ENCODE results near the gene PAXIP1.

PAXIP1 gene

DNA sequence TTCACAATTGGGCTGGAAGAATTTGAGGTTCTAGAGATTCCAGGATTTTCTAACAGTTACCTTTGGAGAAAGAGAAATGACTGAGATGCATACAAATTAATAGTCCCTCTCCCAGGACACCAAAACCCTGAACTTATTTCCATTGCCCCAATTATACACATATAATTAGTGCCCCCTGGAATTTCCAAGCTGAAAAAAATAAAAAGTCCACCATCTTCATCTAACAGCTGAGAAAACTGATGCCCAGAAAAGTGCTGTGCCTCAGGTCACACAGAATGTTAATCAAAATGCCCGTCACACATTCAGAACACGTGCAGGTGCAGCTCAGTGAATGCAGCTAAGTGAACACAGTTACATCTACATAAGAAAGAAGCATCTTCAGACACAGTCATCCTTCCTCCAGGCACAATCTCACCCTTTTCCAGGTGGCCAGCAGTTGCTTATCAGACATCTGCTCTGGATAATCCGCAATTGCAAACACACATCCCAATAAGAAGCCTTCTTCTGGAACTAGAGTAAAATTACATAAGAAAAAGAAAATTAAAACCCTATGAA is 35.4 kb downstream of the PAXIP1 start:
- H3K27me3 ChIP-seq (ENCODE audit: low read length): no peaks in the 10 kb centered on the region
- no peak overlapping the region for H3K4me3 ChIP-seq (ENCODE audit: insufficient read depth, low read length, poor library complexity, severe bottlenecking)
- H3K4me2 ChIP-seq (ENCODE audit: low read depth, low read length, poor library complexity, severe bottlenecking): no peak overlapping the region
- TF ChIP-seq EZH2phosphoT487 (conservative IDR thresholded peaks at IDR 0.05; ENCODE audit: low read length): no peak
- TF ChIP-seq, protein P1, sequence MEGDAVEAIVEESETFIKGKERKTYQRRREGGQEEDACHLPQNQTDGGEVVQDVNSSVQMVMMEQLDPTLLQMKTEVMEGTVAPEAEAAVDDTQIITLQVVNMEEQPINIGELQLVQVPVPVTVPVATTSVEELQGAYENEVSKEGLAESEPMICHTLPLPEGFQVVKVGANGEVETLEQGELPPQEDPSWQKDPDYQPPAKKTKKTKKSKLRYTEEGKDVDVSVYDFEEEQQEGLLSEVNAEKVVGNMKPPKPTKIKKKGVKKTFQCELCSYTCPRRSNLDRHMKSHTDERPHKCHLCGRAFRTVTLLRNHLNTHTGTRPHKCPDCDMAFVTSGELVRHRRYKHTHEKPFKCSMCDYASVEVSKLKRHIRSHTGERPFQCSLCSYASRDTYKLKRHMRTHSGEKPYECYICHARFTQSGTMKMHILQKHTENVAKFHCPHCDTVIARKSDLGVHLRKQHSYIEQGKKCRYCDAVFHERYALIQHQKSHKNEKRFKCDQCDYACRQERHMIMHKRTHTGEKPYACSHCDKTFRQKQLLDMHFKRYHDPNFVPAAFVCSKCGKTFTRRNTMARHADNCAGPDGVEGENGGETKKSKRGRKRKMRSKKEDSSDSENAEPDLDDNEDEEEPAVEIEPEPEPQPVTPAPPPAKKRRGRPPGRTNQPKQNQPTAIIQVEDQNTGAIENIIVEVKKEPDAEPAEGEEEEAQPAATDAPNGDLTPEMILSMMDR (IDR thresholded peaks at IDR 0.05; ENCODE audit: insufficient read depth, low read length, poor library complexity, severe bottlenecking): no peak
- no peak overlapping the region for H2AFZ ChIP-seq (ENCODE audit: low read depth, low read length, severe bottlenecking)
- H3K36me3 ChIP-seq (ENCODE audit: low read length): peaks cover 37% of the 10 kb centered on the region; the same call in 1 of the 2 replicates
- H3K9me2 ChIP-seq (replicated peaks; ENCODE audit: insufficient read depth, low read length): no peaks in the 10 kb centered on the region
- H3K9ac ChIP-seq (ENCODE audit: low read length): no peak overlapping the region
- H3K9me3 ChIP-seq (ENCODE audit: insufficient read depth, low read length): no peaks in the 10 kb centered on the region
- no peak overlapping the region for H3K27ac ChIP-seq (ENCODE audit: low read depth, low read length)
- H4K20me1 ChIP-seq (ENCODE audit: low read depth, low read length): no peaks in the 10 kb centered on the region; the same call in 1 of the 2 replicates
- no peaks in the 10 kb centered on the region; the same call in 1 of the 2 replicates for H3F3A ChIP-seq (ENCODE audit: insufficient read depth)
- peaks cover 18% of the 10 kb centered on the region for H3K79me2 ChIP-seq (ENCODE audit: insufficient read depth, low read length)

DNA sequence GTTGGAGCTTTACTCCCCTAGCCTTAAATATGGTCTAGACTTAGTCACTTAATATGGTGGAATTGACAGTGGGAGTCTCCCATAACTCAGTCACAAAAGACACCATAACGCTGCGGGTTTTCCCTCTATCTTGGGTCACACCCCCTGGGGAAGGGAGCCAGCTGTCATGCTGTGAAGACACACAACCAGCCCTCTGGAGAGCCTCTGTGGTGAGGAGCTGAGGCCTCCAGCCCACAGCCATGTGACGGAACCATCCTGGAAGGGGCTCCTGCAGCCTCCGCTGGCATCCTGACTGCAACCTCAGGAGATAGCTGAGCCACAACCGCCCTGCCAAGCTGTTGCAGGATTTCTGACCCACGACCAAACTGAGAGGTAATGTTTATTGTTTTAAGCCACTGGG is 37.9 kb downstream of the PAXIP1 start:
- Histone ChIP-seq H3F3A (ENCODE audit: insufficient read depth) (no peaks in the 10 kb centered on the region; the same call in 1 of the 2 replicates), H3K27ac (ENCODE audit: low read depth, low read length) (no peak overlapping the region), H3K9me3 (ENCODE audit: insufficient read depth, low read length) (no peaks in the 10 kb centered on the region), H4K20me1 (ENCODE audit: low read depth, low read length) (no peaks in the 10 kb centered on the region), H3K27me3 (ENCODE audit: low read length) (no peaks in the 10 kb centered on the region), H2AFZ (ENCODE audit: low read depth, low read length, severe bottlenecking) (no peak overlapping the region), H3K79me2 (ENCODE audit: insufficient read depth, low read length) (peaks cover 7% of the 10 kb centered on the region; the same call in 1 of the 2 replicates), H3K36me3 (ENCODE audit: low read length) (peaks cover 48% of the 10 kb centered on the region), H3K4me3 (ENCODE audit: insufficient read depth, low read length, poor library complexity, severe bottlenecking) (no peak overlapping the region), H3K4me2 (ENCODE audit: low read depth, low read length, poor library complexity, severe bottlenecking) (no peak overlapping the region), H3K9me2 (replicated peaks; ENCODE audit: insufficient read depth, low read length) (no peaks in the 10 kb centered on the region), H3K9ac (ENCODE audit: low read length) (no peak overlapping the region)
- no peak for TF ChIP-seq EZH2phosphoT487 (conservative IDR thresholded peaks at IDR 0.05; ENCODE audit: low read length)
- TF ChIP-seq, protein P1 (IDR thresholded peaks at IDR 0.05; ENCODE audit: insufficient read depth, low read length, poor library complexity, severe bottlenecking): no peak

DNA sequence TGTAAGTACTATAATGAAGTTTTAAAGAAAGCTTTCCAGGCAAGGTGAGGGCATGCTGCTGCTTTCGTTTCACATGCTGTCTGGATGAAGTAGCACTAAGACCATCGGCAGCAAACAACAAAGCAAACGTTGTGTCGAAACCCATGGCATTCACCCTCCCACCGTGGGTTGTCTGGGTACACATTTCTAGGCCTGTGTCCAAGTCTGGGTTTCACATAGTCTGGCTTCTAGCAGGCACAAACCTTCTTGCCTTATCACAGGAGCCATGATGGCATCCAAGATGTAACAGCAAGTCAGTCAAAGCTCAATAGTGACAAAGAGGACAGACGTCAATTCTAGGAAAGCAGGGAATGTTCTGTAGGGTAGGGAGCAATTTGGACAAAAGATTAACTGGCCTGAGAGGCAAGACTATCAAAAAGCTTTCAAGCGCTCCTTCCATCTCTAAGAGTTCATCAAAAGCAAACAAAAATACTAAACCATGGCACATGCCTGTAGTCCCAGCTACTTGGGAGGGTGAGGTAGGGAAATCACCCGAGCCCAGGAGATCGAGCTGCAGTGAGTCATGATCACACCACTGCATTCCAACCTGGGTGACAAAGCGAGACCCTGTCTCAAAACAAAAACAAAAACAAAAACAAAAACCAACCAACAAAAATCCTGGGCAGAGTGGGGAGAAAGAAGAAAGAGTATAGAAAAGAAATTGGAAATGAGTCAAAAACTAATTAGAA is 42.7 kb downstream of the PAXIP1 start:
- peaks cover 47% of the 10 kb centered on the region for H3K36me3 ChIP-seq (ENCODE audit: low read length)
- H3K79me2 ChIP-seq (ENCODE audit: insufficient read depth, low read length): no peaks in the 10 kb centered on the region
- H3K9me2 ChIP-seq (replicated peaks; ENCODE audit: insufficient read depth, low read length): no peaks in the 10 kb centered on the region
- TF ChIP-seq EZH2phosphoT487 (conservative IDR thresholded peaks at IDR 0.05; ENCODE audit: low read length): no peak
- TF ChIP-seq, protein P1 (IDR thresholded peaks at IDR 0.05; ENCODE audit: insufficient read depth, low read length, poor library complexity, severe bottlenecking): no peak
- no peak overlapping the region for H2AFZ ChIP-seq (ENCODE audit: low read depth, low read length, severe bottlenecking)
- no peaks in the 10 kb centered on the region; the same call in 1 of the 2 replicates for H4K20me1 ChIP-seq (ENCODE audit: low read depth, low read length)
- H3K9ac ChIP-seq (ENCODE audit: low read length): no peak overlapping the region
- H3F3A ChIP-seq (ENCODE audit: insufficient read depth): no peaks in the 10 kb centered on the region
- no peak overlapping the region for H3K27ac ChIP-seq (ENCODE audit: low read depth, low read length)
- H3K27me3 ChIP-seq (ENCODE audit: low read length): no peaks in the 10 kb centered on the region
- H3K4me3 ChIP-seq (ENCODE audit: insufficient read depth, low read length, poor library complexity, severe bottlenecking): no peak overlapping the region
- no peak overlapping the region for H3K4me2 ChIP-seq (ENCODE audit: low read depth, low read length, poor library complexity, severe bottlenecking)
- no peaks in the 10 kb centered on the region for H3K9me3 ChIP-seq (ENCODE audit: insufficient read depth, low read length)

Data from SU-DHL-6 (cell line).